GM12892 (cell line): ENCODE measurements around the gene LAMA3.

ENCODE experiments used
- POLR2A ChIP-seq: IDR thresholded peaks from 2 replicates; pipeline ENCODE4 v1.6.1; 2011; ENCODE audit warnings: low read depth, low read length, control low read depth
- POLR2AphosphoS5 ChIP-seq: IDR thresholded peaks from 2 replicates; pipeline ENCODE4 v1.6.1; 2011; ENCODE audit warnings: low read depth, low read length, control low read depth
- TAF1 ChIP-seq: IDR thresholded peaks from 2 replicates; pipeline ENCODE4 v1.6.1; 2011; ENCODE audit warnings: low read depth, mild to moderate bottlenecking, control low read depth, low read length, borderline replicate concordance

DNA sequence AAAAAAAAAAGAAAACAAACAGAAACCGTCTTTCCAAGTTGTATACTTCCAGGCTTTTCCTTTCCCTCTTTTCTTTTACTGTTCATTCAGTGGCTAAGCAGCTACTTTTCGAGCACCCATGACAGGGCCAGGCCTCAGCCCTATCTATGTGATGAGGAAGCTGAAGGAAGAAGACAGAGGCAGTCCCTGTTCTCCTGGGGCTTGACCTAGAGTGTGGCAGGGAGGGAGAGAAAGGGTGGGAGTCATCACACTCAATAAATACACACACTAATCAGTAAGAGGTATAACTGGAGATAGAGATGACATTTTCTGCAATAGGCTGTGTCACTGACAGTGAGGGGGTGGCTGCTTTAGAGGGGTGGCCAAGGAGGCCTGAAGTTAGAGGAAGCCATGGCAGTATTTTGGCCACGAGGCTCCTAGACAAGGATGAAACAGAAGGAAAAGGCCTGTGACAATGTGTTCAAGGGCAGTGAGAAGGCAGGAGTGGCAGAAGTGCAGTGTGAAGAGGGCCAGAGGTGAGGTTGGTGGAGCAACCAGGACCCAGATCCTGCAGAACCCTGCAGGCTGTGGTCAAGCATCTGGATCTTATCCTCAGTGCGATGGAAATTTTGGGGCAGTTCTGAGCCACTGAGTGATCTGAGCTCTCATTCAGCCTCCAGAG, 193.5 kb downstream of the LAMA3 start:
- no peak for TF ChIP-seq POLR2A
- no peak for TF ChIP-seq POLR2AphosphoS5
- no peak for TF ChIP-seq TAF1
